ENCODE results near the gene SLIT1. TPM values are rescaled to one million over a fixed set of nuclear protein-coding genes. Genes with fewer than 3 reads are reported as not detected.

The SLIT1 gene
- polyA plus RNA-seq, 3 donors from 2014 or later, result 0.07 to 0.36 TPM; not detected in 1

DNA sequence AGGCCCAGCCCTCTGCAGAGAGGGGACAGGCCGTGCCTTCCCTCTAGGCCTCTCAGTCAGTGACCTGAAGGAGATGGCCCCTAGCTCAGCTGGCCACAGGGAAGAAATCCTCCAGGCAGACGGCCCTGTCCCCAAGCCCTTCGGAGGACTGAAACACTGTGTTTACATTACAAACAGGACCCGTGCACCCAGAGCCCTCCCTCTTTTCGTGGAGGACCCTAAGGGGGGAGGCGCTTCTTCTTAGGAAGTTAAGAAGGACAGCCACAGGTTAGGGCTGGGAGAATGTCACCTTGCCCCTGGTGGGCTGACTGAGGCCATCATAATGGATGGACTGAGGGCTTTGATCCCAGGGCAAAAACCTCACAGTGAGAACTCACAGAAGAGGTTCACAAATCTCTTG, 154.9 kb downstream of the SLIT1 start:
- H3K4me1 Mint-ChIP-seq, result no peaks in the 10 kb centered on the region
- peaks cover 0 to 3% (median 2%) of the 10 kb centered on the region in 3 donors for H3K27me3 Mint-ChIP-seq (ENCODE audit: low read depth in 3 of 3)
- H3K4me3 Mint-ChIP-seq, result no peak overlapping the region
- no peaks in the 10 kb centered on the region for H3K36me3 Mint-ChIP-seq
- H3K27ac Mint-ChIP-seq, result no peak overlapping the region
- DNase-seq, result no peak
- H3K9me3 Mint-ChIP-seq, result no peaks in the 10 kb centered on the region

- no peaks in the 10 kb centered on the region for H3K9me3 Mint-ChIP-seq
- no peaks in the 10 kb centered on the region for H3K4me1 Mint-ChIP-seq
- H3K4me3 Mint-ChIP-seq, result no peak overlapping the region
- H3K27me3 Mint-ChIP-seq (ENCODE audit: low read depth in 3 of 3), result peaks cover 0 to 3% (median 2%) of the 10 kb centered on the region in 3 donors
- H3K36me3 Mint-ChIP-seq, result no peaks in the 10 kb centered on the region
- no peak overlapping the region for H3K27ac Mint-ChIP-seq
- DNase-seq, result no peak
These were observed 156.5 kb downstream of the SLIT1 start for GRCh38 chr10:97029271-97029670.

DNA sequence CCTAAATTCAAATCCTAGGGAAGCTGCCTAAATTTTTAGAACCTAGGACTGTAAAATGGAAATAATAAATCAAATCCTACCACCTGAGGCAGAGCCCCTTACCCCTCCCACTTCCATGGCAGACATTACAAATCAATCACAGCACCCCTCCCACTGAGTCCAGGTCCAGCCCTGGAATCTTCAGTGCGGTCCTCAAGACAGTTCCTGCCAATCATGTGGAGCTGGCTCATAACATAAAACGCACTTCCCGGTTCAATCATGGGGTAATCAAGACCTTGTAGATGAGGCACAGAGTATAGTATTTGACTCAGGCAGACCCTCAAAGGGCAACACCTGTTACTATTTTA, 157.0 kb downstream of the SLIT1 start:
- H3K4me3 Mint-ChIP-seq, result no peak overlapping the region
- no peaks in the 10 kb centered on the region for H3K4me1 Mint-ChIP-seq
- H3K36me3 Mint-ChIP-seq, result no peaks in the 10 kb centered on the region
- H3K9me3 Mint-ChIP-seq, result no peaks in the 10 kb centered on the region
- H3K27ac Mint-ChIP-seq, result no peak overlapping the region
- DNase-seq, result no peak
- peaks cover 0 to 3% (median 2%) of the 10 kb centered on the region in 3 donors for H3K27me3 Mint-ChIP-seq (ENCODE audit: low read depth in 3 of 3)

- no peak for DNase-seq
- H3K4me3 Mint-ChIP-seq, result no peak overlapping the region
- peaks cover 0 to 3% (median 2%) of the 10 kb centered on the region in 3 donors for H3K27me3 Mint-ChIP-seq (ENCODE audit: low read depth in 3 of 3)
- no peaks in the 10 kb centered on the region for H3K36me3 Mint-ChIP-seq
- no peaks in the 10 kb centered on the region for H3K9me3 Mint-ChIP-seq
- no peak overlapping the region for H3K27ac Mint-ChIP-seq
- no peaks in the 10 kb centered on the region for H3K4me1 Mint-ChIP-seq
These were observed 157.5 kb downstream of the SLIT1 start for GRCh38 chr10:97028126-97028831.

GRCh38 chr10:97025613-97026242, 160.0 kb downstream of the SLIT1 start:
- peaks cover 0 to 2% (median 0%) of the 10 kb centered on the region in 3 donors for H3K27me3 Mint-ChIP-seq (ENCODE audit: low read depth in 3 of 3)
- DNase-seq, result peak; percentile 29 to 42 (median 38)
- no peaks in the 10 kb centered on the region for H3K4me1 Mint-ChIP-seq
- no peak overlapping the region for H3K4me3 Mint-ChIP-seq
- H3K9me3 Mint-ChIP-seq, result no peaks in the 10 kb centered on the region
- H3K27ac Mint-ChIP-seq, result no peak overlapping the region
- H3K36me3 Mint-ChIP-seq, result no peaks in the 10 kb centered on the region

- H3K9me3 Mint-ChIP-seq, result no peaks in the 10 kb centered on the region
- H3K36me3 Mint-ChIP-seq, result no peaks in the 10 kb centered on the region
- no peak for DNase-seq
- H3K27me3 Mint-ChIP-seq (ENCODE audit: low read depth in 3 of 3), result no peaks in the 10 kb centered on the region
- no peak overlapping the region for H3K4me3 Mint-ChIP-seq
- H3K4me1 Mint-ChIP-seq, result no peaks in the 10 kb centered on the region
- H3K27ac Mint-ChIP-seq, result no peak overlapping the region
These were observed 161.3 kb downstream of the SLIT1 start for GRCh38 chr10:97024168-97025073.

DNA sequence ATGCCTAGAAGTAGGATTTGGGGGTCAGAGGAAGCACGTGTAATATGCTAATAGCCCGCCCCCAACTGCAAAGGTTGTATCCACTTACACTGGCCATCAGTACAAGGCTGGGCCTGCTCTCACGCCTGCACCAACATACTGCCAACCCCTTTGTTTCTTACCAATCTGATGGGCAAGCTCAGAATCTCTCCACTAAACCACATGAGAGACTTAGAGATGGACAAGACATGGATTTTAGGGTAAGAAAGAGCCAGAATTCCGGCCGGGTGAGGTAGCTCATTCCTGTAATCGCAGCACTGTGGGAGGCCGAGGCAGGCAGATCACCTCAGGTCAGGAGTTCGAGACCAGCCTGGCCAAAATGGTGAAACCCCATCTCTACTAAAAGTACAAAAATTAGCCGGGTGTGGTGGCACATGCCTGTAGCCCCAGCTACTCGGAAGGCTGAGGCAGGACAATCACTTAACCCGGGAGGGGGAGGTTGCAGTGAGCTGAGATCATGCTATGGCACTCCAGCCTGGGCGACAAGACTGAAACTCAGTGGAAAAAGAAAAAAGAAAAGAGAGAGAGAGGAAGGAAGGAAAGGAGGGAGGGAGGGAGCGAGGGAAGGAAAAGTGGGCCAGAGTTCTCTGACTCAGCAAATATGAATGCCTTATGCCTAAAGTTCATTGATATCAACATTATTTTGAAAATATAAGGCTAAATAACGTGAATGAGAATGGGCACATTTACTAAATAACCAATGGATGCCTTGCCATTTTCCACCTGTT, 162.2 kb downstream of the SLIT1 start:
- no peaks in the 10 kb centered on the region for H3K9me3 Mint-ChIP-seq
- H3K4me3 Mint-ChIP-seq, result no peak overlapping the region
- H3K36me3 Mint-ChIP-seq, result no peaks in the 10 kb centered on the region
- no peak overlapping the region for H3K27ac Mint-ChIP-seq
- H3K27me3 Mint-ChIP-seq (ENCODE audit: low read depth in 3 of 3), result no peaks in the 10 kb centered on the region
- no peaks in the 10 kb centered on the region for H3K4me1 Mint-ChIP-seq
- DNase-seq, result no peak

DNA sequence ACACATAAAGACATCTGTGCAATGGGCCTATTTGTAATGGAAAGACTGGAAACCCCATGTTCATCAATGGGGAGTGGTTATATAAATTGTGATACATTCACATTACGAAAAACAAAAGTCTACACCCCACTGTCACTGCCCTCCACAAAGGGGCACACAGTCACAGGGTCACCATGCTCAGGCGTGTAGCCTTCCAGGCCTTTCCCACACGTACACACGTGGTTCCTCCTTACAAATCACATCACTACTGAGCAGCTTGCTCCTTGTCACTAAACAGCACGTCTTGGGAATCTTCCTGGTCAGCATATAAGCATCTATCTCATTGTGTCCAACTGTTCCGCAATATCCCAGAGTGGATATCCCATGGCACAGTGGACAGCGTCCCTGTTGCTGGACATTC, 163.1 kb downstream of the SLIT1 start:
- Mint-ChIP-seq H3K4me1 (no peaks in the 10 kb centered on the region), H3K27ac (no peak overlapping the region), H3K36me3 (no peaks in the 10 kb centered on the region), H3K4me3 (no peak overlapping the region), H3K27me3 (ENCODE audit: low read depth in 3 of 3) (no peaks in the 10 kb centered on the region), H3K9me3 (no peaks in the 10 kb centered on the region)
- DNase-seq, result no peak

GRCh38 chr10:97020452-97021400, 165.0 kb downstream of the SLIT1 start:
- Mint-ChIP-seq H3K27ac (peak overlapping the region in 1 of 6 donors; percentile 79), H3K27me3 (ENCODE audit: low read depth in 3 of 3) (no peaks in the 10 kb centered on the region), H3K9me3 (no peaks in the 10 kb centered on the region), H3K36me3 (no peaks in the 10 kb centered on the region), H3K4me3 (no peak overlapping the region), H3K4me1 (peaks cover 11 to 13% of the 10 kb centered on the region in 2 donors)
- DNase-seq, result no peak

DNA sequence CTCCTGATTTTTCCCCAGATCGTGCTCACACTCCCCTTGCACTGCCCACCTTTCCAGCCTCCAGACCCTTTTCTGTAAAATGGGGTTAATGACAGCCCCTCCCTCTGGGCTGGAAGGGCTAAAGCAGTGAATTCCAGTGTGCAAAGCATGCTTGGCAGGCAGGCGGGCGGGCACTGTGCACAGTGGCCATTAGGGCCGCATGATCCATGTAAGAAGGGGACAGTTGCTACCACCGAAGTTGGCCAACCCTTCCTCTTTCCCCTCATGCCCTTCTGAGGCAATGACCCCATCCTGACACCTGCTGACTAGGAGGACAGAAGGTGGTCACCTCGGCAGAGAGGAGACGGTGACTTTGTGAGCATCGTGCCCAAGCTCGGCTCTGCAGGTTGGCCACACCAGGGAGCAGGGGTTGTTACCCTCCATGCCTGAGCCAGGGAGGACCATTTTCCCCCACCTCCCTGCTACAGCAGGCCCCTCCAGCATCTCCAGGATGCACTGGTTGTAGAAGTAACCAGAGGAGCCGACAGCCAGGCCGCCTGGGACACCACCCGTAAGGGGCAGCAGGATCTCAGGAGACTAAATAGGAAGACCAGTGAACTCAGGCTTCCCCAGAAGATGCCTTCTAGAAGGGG, 166.4 kb downstream of the SLIT1 start:
- Mint-ChIP-seq H3K36me3 (no peaks in the 10 kb centered on the region), H3K9me3 (no peaks in the 10 kb centered on the region), H3K4me1 (peaks cover 14 to 22% of the 10 kb centered on the region in 2 donors), H3K4me3 (no peak overlapping the region), H3K27me3 (ENCODE audit: low read depth in 3 of 3) (peaks cover 0 to under 1% (median 0%) of the 10 kb centered on the region in 3 donors), H3K27ac (no peak overlapping the region)
- DNase-seq, result no peak

- Mint-ChIP-seq H3K9me3 (peaks cover 0 to 2% (median 0%) of the 10 kb centered on the region in 6 donors), H3K27me3 (ENCODE audit: low read depth in 3 of 3) (peaks cover 0 to 2% (median 1%) of the 10 kb centered on the region in 3 donors), H3K36me3 (no peaks in the 10 kb centered on the region)
These were observed 167.2 kb downstream of the SLIT1 start for GRCh38 chr10:97018251-97019212.

More at GRCh38 chr10:97018251-97019212, 167.2 kb downstream of the SLIT1 start:
- Mint-ChIP-seq H3K27ac (peak overlapping the region in 1 of 6 donors; percentile 3), H3K4me3 (no peak overlapping the region), H3K4me1 (peaks cover 14 to 22% of the 10 kb centered on the region in 2 donors)
- no peak for DNase-seq

Measured in immature natural killer cell (primary cell).